NAMALWA (cell line): ENCODE results near the gene ZNF350.
"Not testable (repeated sequence)": the region's sequence is repeated elsewhere in the genome, so short reads cannot be mapped to it uniquely, and the experiment has no call there.

Experiments
- DNase-seq: peaks from one replicate; pipeline ENCODE4 v3.0.0-alpha.2; 2015; ENCODE audit warnings: low spot score

Gene ZNF350

DNA sequence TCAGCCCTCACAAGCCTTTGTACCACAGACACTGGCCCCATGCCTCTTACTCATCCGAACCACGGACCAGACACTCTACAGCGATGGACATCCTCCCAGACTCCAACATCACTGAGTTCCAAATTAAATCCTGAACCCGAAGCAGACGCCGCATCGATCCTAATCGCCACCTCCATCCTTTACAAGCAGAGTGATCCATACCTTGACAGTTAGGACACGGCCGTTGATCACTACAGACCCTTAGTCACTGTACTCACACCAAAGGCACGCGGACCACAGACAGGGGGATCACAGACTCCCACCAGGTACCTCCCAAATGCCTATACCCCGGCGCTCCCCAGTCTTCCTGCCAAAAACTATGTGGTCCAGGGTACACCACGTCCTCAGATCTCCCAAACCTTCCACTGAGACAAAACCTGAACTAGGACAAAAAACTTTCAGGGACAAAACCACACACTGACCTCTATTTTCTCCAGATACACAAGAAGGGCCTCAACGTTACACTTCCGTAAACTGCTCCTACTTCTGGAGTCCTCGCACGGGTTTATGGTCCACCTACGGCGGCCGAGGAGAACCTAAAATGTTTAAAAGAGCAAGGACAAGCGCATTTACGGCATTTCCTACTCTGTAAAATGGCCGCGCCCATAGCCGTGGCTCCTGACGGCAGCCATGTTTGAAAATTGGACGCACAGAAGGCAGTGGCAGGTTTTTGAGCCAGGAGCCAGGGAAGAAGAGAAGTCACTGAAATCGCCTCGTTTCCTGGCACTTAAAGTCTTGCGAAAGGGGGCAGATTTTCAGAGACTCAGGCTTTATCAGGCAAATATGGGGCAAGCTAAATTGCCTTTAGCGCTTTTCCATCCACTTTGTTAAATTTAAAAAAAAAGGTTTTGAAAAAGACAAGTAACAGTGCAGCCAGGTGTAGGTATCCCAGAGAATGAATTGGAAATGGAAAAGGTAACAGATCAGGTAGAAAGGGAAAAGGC is at the start of gene ZNF350:
Gene ZNF350 (minus strand): TSS at position 532 of the 983 bp plus-strand sequence. CDS start 12,480 bp downstream, outside the sequence.
- peak; percentile 94 for DNase-seq

DNA sequence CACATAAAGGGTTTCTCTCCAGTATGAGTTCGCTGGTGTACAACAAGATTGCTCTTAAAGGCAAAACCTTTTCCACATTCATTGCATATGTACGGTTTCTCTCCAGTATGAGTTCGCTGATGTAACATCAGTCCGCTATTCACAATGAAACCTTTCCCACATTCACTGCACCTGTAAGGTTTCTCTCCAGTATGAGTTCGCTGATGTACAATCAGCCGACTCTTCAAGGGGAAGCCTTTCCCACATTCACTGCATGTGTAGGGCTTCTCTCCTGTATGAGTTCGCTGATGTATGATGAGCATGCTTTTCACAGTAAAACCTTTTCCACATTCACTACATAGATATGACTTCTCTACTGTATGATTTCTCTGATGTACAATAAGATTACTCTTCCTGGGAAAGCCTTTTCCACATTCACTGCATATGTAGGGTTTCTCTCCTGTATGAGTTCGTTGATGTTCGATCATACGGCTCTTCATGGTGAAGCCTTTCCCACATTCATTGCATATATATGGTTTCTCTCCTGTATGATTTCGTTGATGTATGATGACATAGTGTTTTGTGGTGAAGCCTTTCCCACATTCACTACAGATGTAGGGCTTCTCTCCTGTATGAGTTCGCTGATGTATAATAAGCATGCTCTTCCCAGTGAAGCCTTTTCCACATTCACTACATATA is 47.5 kb upstream of the ZNF350 start:
- no peak for DNase-seq

DNA sequence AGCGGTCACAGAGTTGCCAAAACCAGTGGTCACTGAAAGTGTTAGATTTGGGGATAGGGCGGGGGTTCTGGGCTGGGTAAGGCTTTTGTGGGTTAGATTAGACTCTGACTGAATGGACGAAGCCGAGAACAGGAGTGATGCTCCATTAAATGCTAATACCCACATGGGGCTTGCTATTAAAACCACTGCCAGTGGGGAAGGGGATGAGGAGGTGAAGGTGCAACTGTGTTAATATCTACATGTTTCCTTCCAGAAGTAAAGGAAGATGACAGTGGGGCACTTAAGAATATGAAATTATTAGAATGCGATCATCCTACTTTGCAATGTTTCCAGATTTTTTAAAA is 42.1 kb upstream of the ZNF350 start:
- peak; percentile 67 for DNase-seq

DNA sequence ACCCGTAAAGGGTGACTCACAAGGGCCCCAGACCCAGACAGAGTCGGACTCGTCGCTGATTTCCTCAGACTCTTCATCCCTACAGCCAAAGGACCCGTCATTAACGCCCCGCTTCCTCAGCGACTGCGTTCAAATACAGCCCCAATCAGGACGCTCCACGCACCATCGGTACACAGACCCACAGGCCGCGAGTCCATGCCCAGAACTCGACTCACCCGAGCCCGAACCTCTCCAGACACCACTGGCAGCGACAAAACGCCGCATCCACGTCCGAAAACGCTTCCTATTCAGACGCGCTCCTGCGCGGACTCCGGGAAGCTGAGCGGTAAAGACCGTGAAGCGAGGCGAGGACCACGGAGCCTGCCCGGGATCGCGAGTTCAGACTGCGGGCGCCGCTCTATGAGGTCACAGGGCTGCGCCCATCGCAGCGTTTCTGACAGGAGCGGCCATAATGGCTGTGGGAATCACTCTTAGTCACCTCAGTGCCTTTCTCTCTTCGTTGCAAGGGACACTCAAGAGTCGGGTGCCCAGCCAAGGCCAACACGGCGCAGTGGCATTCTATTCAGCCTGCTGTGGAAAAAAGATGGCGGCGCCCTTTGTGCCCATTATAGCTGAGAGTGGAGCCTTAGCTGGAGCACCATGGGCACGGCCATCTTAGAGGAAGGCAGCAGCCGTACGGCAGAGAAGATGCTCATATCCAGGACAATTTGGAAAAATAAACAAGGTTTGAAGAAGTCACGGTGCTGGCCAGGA is 41.6 kb upstream of the ZNF350 start, which contains the start of gene ZNF614:
Gene ZNF614 (minus strand): TSS at position 353 of the 753 bp plus-strand sequence. CDS start 2,634 bp downstream, outside the sequence.
- peak; percentile 92 for DNase-seq

DNA sequence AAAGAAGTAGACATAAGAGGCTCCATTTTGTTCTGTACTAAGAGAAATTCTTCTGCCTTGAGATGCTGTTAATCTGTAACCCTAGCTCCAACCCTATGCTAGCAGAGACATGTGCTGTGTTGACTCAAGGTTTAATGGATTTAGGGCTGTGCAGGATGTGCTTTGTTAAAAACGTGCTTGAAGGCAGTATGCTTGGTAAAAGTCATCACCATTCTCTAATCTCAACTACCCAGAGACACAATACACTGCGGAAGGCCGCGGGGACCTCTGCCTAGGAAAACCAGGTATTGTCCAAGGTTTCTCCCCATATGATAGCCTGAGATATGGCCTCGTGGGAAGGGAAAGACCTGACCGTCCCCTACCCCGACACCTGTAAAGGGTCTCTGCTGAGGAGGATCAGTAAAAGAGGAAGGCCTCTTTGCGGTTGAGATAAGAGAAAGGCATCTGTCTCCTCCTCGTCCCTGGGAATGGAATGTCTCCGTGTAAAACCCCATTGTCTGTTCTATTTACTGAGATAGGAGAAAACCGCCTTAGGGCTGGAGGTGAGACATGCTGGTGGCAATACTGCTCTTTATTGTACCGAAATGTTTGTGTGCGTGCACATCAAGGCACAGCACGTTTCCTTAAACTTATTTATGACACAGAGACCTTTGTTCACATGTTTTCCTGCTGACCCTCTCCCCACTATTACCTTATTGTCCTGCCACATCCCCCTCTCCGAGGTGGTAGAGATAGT is 39.8 kb upstream of the ZNF350 start:
- DNase-seq: not testable (repeated sequence)

DNA sequence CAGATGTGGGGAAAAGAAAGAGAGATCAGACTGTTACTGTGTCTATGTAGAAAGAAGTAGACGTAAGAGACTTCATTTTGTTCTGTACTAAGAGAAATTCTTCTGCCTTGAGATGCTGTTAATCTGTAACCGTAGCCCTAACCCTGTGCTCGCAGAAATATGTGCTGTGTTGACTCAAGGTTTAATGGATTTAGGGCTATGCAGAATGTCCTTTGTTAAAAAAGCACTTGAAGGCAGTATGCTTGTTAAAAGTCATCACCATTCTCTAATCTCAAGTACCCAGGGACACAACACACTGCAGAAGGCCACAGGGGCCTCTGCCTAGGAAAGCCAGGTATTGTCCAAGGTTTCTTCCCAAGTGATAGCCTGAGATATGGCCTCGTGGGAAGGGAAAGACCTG is 37.8 kb upstream of the ZNF350 start:
- not testable (repeated sequence) for DNase-seq

DNA sequence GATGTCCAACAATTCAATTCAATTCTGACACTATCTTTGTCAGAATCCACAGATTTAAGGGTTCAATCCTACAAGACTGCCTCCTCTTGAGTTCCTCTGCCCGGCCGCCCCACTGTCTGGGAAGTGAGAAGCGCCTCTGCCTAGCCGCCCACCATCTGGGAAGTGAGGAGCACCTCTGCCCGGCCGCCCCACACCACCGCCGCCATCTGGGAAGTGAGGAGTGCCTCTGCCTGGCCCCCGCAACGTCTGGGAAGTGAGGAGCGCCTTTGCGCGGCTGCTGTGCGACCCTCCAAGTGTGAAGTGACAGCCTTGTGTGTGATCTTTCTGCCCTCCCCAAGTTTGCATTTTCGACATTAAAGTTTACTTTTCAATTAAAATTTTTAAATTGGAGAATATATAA is 35.6 kb upstream of the ZNF350 start:
- no peak for DNase-seq

DNA sequence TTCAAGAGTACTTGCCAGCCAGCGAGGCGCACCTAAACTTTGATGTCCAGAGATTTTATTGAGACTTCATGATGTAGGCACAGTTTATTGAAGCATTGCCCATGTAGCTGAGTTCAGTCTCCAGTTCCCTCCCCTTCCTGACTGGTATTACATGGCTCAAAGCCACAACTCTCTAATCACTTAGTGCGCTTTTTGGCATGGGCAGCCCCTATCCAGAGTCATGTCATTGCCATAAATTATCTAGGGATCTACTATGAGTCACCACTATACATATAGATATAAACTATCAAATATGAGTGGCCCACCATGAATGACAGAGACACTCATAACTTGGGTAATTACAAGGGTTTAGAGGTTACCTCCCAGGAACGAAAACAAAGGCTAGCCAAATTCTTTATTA is 33.9 kb upstream of the ZNF350 start:
- no peak for DNase-seq

DNA sequence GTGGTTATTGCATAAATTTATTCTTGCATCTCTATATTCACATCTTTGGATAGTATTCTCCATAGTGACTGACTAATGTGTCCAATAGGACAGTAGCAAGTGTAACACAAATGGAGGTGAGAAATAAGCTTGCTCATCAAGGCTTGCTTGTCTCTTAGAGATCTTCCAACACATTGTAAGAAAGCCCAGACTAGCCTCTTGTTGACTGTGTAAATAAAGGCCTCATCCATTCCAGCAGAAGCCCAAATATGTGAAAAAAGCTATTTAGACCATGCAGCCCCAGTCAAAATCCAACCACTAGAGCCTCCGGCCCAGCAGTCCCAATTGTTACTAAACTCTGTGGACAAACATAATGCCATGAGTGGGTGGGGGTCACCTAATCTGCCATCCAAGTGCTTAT is 24.0 kb upstream of the ZNF350 start:
- no peak for DNase-seq

DNA sequence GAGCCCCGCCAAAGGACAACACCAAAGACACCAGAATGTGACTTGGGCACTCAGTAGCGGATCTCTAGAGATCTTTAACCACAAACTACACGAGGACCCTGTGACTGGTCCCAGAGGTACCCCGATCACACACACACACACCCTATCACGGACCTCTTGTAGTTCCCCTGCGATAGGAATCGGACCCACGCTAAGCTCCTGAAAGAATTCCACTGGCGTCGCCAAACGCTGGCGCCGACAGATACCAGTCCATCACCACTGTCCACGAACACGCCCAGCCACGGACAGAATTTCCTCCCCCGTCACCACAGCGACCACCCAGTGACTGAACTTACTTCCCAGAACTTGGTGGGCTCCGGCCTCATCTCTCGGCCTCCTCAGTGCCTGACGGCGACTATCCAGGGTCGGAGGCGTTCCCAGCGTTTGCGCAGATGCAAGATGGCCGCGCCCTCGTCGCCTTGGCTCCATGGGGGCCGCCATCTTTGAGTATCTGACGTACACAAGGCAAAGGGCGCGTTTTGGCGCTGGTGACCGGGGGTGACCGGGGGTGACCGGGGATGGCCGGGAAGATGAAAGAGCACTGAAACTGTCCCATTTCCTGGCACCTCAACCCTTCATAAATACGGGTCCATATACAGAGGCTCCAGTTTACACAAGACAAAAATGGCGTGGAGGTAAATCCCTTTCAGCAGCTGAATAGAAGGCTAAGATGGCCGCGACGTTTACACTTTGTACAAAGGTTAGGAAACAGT is 21.3 kb upstream of the ZNF350 start, which contains the start of gene ZNF615:
Gene ZNF615 (minus strand): TSS at position 406 of the 752 bp plus-strand sequence. CDS start 4,500 bp downstream, outside the sequence.
- peak; percentile 85 for DNase-seq

DNA sequence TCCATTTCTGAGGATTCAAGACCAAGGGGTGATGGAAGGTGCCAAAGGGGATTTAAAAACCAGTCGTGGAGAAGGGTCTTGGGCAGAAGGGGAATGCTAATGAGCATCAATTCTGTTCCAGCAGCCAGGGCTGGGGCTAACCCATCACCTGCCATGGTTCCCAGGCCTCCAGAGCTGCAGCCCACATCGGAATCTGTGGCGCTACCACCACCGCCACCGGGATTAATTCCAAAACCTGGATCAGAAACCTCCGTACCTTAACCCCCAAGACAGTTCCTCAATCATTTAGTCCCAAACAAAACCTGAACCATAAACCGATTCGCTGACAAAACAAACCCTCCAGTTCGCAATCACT is 20.8 kb upstream of the ZNF350 start:
- peak; percentile 9 for DNase-seq

DNA sequence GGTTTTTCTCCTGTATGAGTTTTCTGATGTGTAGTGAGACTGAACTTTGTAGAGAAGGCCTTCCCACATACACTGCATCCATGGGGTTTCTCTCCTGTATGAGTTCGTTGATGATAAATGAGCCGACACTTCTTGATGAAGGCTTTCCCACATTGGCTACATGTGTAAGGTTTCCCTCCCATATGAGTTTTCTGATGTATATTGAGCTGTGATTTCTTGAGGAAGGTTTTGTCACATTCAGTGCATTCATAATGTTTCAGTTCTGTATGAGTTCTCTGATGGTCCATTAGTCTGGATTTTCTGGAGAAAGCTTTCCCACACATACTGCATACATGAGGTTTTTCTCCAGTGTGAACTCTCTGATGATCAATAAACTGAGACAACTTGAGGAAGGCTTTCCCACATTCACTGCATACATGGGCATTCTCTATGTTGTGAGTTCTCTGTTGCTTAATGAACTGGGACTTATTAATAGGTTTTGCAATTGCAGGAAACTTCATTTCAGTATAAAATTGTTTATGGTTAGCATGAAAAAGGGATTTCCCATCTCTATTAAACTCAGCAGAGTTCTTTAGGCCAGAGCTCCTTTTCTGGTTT is 7.5 kb upstream of the ZNF350 start:
- no peak for DNase-seq

DNA sequence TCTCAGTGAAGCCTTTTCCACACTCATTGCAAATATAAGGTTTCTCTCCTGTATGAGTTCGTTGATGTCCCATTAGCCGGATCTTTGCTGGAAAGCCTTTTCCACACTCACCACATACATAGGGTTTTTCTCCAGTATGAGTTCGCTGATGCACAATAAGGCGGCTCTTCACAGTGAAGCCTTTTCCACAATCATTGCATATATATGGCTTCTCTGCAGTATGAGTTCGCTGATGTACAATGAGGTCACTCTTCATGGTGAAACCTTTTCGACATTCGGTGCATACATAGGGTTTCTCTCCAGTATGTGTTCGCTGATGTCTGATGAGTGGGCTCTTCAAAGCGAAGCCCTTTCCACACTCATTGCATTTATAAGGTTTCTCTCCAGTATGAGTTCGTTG is 6.8 kb upstream of the ZNF350 start:
- DNase-seq: no peak

DNA sequence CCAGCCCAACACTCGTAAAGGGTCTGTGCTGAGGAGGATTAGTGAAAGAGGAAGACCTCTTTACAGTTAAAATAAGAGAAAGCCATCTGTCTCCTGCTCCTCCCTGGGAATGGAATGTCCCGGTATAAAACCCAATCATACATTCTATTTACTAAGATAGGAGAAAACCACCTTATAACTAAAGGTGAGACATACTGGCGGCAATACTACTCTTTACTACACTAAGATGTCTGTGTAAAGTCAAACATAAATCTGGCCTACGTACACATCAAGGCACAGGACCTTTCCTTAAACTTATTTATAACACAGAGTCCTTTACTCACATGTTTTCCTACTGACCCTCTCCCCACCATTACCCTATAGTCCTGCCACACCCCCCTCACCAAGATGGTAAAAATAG is 3.3 kb downstream of the ZNF350 start:
- DNase-seq: no peak

DNA sequence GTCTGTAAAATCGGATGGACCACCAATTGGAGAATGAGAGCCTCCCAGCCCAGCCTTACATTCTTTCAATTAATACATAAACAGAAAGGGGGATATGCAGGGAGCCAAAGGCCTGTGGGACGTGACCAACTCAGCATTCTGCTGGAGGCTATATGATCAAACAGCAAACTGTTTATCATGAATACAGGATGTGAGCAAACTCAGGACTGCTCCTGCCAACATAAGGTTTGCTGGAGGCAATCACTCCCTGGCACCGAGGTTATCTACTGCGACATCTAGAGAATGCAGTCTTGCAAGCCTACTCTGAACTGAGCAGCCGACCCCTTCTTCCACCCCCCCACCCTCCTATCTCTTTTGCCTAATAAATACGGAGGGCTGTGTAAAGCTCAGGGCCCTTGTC is 5.7 kb downstream of the ZNF350 start:
- not testable (repeated sequence) for DNase-seq

DNA sequence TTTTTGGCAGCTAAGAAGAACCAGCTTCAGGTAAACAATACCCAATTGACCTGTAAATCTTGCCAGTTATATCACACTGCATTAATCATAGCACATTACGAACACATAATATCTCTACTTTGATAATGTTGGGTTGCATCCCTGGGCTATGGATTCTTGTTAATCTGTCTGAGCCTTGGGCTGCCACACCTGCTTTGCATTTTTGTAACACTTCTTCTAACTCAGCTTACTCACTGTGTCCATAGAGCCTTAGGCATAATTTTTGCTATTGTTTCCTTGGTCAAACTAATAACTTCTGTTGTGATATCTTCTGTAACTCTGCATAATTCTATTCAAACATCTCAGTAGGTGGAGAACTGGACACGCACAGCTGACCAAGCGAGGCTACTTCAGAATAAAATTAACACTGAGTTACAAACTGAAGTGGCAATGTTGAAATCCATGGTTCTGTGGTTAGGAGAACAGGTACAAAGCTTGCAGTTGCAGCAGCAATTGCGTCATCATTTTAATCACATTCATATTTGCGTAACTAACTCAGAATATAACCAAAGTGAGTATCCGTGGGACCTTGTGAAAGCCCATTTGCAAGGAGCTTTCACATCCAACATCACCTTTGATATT is 6.4 kb downstream of the ZNF350 start:
- no peak for DNase-seq

DNA sequence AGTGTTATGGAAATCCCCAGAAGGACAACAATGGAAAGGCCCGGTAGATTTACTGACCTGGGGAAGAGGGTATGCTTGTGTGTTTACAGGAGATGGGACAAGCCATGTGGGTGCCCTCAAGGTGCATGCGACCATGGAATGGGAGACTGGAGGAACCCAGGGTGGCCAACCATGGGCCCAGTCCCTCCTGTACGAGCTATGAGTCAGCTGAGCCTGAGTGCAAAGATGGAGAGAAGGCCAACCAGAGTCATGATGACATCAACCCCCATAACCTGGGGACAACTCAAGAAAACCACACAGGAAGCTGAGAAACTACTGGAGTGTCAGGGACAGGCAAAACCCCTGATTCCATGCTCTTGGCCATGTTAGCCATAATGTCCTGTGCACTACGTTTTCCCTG is 7.8 kb downstream of the ZNF350 start:
- DNase-seq: no peak

DNA sequence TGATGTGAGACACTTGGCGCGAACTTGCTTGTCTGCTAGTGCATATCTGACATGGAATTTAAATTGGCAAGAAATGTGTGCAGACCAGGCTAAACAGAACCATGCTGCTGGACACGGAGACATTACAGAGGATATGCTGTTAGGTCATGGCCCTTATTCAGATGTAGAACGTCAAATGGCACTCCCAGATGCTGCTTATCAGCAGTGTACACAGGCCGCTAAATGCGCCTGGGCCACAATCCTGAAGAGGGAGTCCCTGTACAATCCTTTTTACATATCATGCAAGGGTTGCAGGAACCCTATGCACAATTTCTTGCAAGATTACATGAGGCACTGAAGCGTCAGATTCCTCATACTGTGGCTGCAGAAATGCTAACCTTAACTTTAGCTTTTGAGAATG is 9.3 kb downstream of the ZNF350 start:
- no peak for DNase-seq

DNA sequence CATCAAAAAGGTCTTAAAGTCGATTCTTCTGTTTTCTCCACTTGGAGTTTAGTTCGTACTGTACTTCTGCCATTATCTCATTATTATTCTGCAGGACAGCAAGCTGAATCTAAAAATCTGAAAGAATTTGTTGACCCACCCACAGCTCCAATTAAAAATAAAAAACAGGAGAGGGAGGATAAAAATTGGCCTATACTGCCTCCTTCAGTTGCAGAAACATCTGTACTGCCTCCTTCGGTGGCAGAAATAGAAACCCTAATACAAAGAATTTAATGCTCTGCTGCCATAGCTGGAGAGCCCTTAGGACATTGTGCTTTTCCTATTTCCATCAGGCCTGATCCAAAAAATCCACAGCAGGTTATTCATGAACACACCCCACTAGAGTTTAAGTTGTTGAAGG is 9.8 kb downstream of the ZNF350 start:
- no peak for DNase-seq

DNA sequence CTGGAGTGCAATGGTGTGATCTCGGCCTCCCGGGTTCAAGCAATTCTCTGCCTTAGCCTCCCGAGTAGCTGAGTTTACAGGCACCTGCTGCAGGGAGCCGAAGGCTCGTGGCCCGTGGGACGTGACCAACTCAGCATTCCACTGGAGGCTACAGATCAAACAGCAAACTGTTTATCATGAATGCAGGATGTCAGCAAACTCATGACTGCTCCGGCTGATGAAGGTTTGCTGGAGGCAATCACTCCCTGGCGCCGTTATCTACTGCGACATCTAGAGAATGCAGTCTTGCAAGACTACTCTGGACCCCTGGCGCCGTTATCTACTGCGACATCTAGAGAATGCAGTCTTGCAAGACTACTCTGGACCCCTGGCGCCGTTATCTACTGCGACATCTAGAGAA is 10.9 kb downstream of the ZNF350 start:
- not testable (repeated sequence) for DNase-seq
